Caco-2 (cell line): ENCODE measurements around the gene IGSF3. TPM values are rescaled to one million over a fixed set of nuclear protein-coding genes. Genes with fewer than 3 reads are reported as not detected.

Source experiments
- BruUV-seq: library from RNA; stranded (reverse); fragments of 400-500 nt; replicated peaks from 2 replicates; lab custom pipeline; 2021; lab: Mats Ljungman, UMichigan
- CTCF ChIA-PET: fragments of 300-600 bp; sonication (Branson Sonifier 250); formaldehyde crosslinking; loops from one replicate; lab custom pipeline; 2022; ENCODE audit warnings: antibody characterized with exemption; lab: Charles Lee
- POLR2A ChIA-PET: fragments of 300-600 bp; sonication (Branson Sonifier 250); formaldehyde crosslinking; loops from one replicate; lab custom pipeline; 2022; ENCODE audit warnings: antibody characterized with exemption; lab: Charles Lee
- DNase-seq, 2 experiments: peaks; one replicate each; pipeline versions ENCODE4 v3.0.0 to v3.0.0-alpha.2; 2020 to 2022
- H3K27me3 ChIP-seq: replicated peaks from 2 replicates; pipeline ENCODE4 v1.6.0; 2011; ENCODE audit warnings: low read length; ENCODE audit not compliant: control insufficient read depth, insufficient read depth
- H3K36me3 ChIP-seq: 2 replicates; pipeline ENCODE4 v1.5.1; 2011; ENCODE audit warnings: low read length; ENCODE audit not compliant: control insufficient read depth, insufficient read depth
- H3K4me1 ChIP-seq: fragments of 250-450 bp; sonication (Bioruptor Pico); 2 replicates; pipeline ENCODE4 v1.5.1; 2020; ENCODE audit warnings: mild to moderate bottlenecking
- H3K4me3 ChIP-seq: 2 replicates; pipeline ENCODE4 v1.5.1; 2011; ENCODE audit warnings: low read depth, mild to moderate bottlenecking, control low read depth, low read length
- H3K9me3 ChIP-seq: fragments of 250-450 bp; sonication (Bioruptor Pico); 2 replicates; pipeline ENCODE4 v1.5.1; 2020; ENCODE audit warnings: mild to moderate bottlenecking, moderate library complexity
- H3K27ac Mint-ChIP-seq: one replicate; pipeline ENCODE4 v1.8.0; 2022; ENCODE audit warnings: mixed read lengths; ENCODE audit not compliant: unreplicated experiment
- H3K27me3 Mint-ChIP-seq: one replicate; pipeline ENCODE4 v1.8.0; 2022; ENCODE audit warnings: mixed read lengths; ENCODE audit not compliant: insufficient read depth, unreplicated experiment
- H3K36me3 Mint-ChIP-seq: one replicate; pipeline ENCODE4 v1.8.0; 2022; ENCODE audit warnings: mild to moderate bottlenecking, mixed read lengths; ENCODE audit not compliant: insufficient read depth, unreplicated experiment
- H3K4me1 Mint-ChIP-seq: one replicate; pipeline ENCODE4 v1.8.0; 2022; ENCODE audit warnings: low read depth, mixed read lengths; ENCODE audit not compliant: unreplicated experiment
- H3K4me3 Mint-ChIP-seq: one replicate; pipeline ENCODE4 v1.8.0; 2022; ENCODE audit warnings: mild to moderate bottlenecking, moderate library complexity, mixed read lengths; ENCODE audit not compliant: unreplicated experiment
- H3K9me3 Mint-ChIP-seq: one replicate; pipeline ENCODE4 v1.8.0; 2022; ENCODE audit warnings: mixed read lengths; ENCODE audit not compliant: unreplicated experiment
- intact Hi-C: fragments of 100-400 bp; cut with micrococcal nuclease; formaldehyde crosslinking; loops from one replicate; pipeline ENCODE4 v1.10.0; 2022; ENCODE audit not compliant: unreplicated experiment
- total RNA-seq: library from RNA; stranded (reverse); gene quantifications from 2 replicates; pipeline ENCODE4 v1.2.3, GENCODE V29; 2022
- TF ChIP-seq, protein P1 (sequence below), 2 experiments: fragments of 200-600 bp in 1 of 2; IDR thresholded peaks; 1 replicate in 1 of 2; 2 replicates in 1 of 2; pipeline versions ENCODE4 v1.5.1 to v1.8.0; 2011 to 2022; ENCODE audit warnings: antibody characterized with exemption in 1 of 2, control low read depth in 1 of 2, inconsistent platforms in 1 of 2, low read depth in 1 of 2, low read length in 1 of 2, mild to moderate bottlenecking in 1 of 2, moderate library complexity in 1 of 2; ENCODE audit not compliant: insufficient read depth in 1 of 2, severe bottlenecking in 1 of 2, unreplicated experiment in 1 of 2

IGSF3 gene
- total RNA-seq, 1 experiment from 2014 or later = 24.0 TPM

DNA sequence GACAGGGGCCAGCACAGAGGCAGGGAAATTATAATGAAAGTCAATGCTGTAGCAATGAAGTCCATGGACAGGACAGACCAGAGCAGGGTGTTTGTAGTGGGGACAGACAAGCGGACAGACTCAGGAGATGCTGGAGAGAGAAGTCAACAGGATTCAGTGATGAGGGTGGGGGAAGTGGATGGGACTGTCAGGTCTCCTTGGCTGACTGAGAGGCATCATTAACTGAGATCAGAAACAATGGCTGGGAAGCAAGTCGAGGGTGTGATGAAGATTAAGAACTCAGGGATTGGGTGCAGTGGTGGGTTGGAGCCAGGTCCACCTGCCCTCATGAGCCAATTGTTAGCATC, 122.2 kb downstream of the IGSF3 start:
- Histone ChIP-seq H3K9me3 (no peaks in the 10 kb centered on the region), H3K27me3 (no peaks in the 10 kb centered on the region), H3K4me3 (no peak overlapping the region), H3K4me1 (no peaks in the 10 kb centered on the region), H3K36me3 (no peaks in the 10 kb centered on the region)
- TF ChIP-seq, protein P1, sequence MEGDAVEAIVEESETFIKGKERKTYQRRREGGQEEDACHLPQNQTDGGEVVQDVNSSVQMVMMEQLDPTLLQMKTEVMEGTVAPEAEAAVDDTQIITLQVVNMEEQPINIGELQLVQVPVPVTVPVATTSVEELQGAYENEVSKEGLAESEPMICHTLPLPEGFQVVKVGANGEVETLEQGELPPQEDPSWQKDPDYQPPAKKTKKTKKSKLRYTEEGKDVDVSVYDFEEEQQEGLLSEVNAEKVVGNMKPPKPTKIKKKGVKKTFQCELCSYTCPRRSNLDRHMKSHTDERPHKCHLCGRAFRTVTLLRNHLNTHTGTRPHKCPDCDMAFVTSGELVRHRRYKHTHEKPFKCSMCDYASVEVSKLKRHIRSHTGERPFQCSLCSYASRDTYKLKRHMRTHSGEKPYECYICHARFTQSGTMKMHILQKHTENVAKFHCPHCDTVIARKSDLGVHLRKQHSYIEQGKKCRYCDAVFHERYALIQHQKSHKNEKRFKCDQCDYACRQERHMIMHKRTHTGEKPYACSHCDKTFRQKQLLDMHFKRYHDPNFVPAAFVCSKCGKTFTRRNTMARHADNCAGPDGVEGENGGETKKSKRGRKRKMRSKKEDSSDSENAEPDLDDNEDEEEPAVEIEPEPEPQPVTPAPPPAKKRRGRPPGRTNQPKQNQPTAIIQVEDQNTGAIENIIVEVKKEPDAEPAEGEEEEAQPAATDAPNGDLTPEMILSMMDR (IDR thresholded peaks at IDR 0.05; ENCODE audit: insufficient read depth in 1 of 2, low read depth in 1 of 2, low read length in 1 of 2, severe bottlenecking in 1 of 2, unreplicated experiment in 1 of 2) = no peak
- Mint-ChIP-seq H3K4me3 (no peak overlapping the region), H3K27me3 (no peaks in the 10 kb centered on the region), H3K4me1 (no peaks in the 10 kb centered on the region), H3K36me3 (peaks cover 5% of the 10 kb centered on the region), H3K27ac (no peak overlapping the region), H3K9me3 (no peaks in the 10 kb centered on the region)
- DNase-seq = no peak
- BruUV-seq = no TSS peak
- POLR2A ChIA-PET = no interaction called here
- CTCF ChIA-PET = no interaction called here
- intact Hi-C loops = no loop called here

DNA sequence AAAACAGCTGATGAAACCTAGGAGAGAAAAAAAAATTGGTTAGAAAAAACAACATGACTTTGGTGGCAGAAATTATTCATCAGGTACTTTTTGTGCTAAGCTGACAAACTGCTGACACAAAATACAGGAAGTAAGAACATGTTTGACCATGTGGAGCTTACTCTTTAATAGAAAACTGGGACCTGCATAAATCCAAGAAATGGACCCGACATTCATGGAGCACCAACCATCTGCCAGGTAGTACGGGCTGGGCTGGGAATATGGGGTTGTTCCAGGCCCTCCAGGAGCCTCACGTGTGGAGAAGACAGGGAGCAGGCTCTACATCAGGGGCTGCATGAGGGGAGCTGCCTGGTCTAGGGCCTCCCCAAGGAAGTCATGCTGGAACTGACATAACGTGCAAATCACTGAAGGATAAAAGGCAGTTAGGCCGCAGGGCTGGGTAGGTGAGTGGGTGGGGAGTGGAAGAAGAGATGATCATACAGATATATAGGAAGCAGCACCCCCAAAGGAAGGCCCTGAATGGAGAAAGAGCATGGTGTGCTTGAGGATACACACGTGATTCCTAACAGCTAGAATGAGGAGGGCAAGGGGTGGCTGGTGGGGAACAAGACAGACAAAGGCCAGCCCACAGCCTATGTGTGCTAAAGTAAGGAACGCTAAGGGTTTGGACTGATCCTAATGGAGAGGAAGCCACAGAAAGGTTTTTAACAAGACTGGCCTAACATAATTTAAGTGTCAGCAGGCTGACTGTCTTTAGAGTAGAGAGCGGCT, 122.8 kb downstream of the IGSF3 start:
- no peak for DNase-seq
- intact Hi-C loops = no loop called here
- no peak overlapping the region for H3K4me3 Mint-ChIP-seq
- BruUV-seq = no TSS peak
- H3K27ac Mint-ChIP-seq = no peak overlapping the region
- CTCF ChIA-PET = no interaction called here
- Histone ChIP-seq H3K36me3 (no peaks in the 10 kb centered on the region), H3K27me3 (no peaks in the 10 kb centered on the region), H3K9me3 (no peaks in the 10 kb centered on the region), H3K4me1 (no peaks in the 10 kb centered on the region), H3K4me3 (no peak overlapping the region)
- no peaks in the 10 kb centered on the region for H3K9me3 Mint-ChIP-seq
- POLR2A ChIA-PET = no interaction called here
- peaks cover 5% of the 10 kb centered on the region for H3K36me3 Mint-ChIP-seq
- H3K4me1 Mint-ChIP-seq = no peaks in the 10 kb centered on the region
- no peaks in the 10 kb centered on the region for H3K27me3 Mint-ChIP-seq
- TF ChIP-seq, protein P1 (IDR thresholded peaks at IDR 0.05; ENCODE audit: insufficient read depth in 1 of 2, low read depth in 1 of 2, low read length in 1 of 2, severe bottlenecking in 1 of 2, unreplicated experiment in 1 of 2) = no peak

DNA sequence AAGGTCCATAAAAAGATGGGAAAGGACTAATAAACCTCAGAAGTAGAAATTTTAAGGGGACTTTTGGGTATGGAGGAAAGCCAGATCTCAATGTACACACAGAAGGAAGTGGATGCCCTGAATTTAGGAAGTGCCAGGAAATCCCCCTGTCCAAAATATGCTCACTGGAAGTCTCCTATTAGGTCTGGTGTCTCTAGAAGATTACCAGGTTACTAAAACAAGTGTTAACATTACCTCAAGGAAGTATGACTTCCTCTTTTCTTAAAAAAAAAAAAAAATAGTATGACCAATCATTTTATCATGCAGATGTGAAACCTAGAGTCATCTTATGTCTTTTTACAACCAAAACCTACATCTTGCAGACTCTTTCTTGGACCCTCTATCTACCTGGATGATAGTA, 127.4 kb downstream of the IGSF3 start:
- peaks cover 6% of the 10 kb centered on the region for H3K4me1 Mint-ChIP-seq
- TF ChIP-seq, protein P1 (IDR thresholded peaks at IDR 0.05; ENCODE audit: insufficient read depth in 1 of 2, low read depth in 1 of 2, low read length in 1 of 2, severe bottlenecking in 1 of 2, unreplicated experiment in 1 of 2) = no peak
- Histone ChIP-seq H3K9me3 (no peaks in the 10 kb centered on the region), H3K4me1 (no peaks in the 10 kb centered on the region), H3K27me3 (no peaks in the 10 kb centered on the region), H3K36me3 (no peaks in the 10 kb centered on the region), H3K4me3 (no peak overlapping the region)
- ChIA-PET CTCF (no interaction called here), POLR2A (no interaction called here)
- no peaks in the 10 kb centered on the region for H3K9me3 Mint-ChIP-seq
- H3K4me3 Mint-ChIP-seq = no peak overlapping the region
- no peak overlapping the region for H3K27ac Mint-ChIP-seq
- no peak for DNase-seq
- intact Hi-C loops = no loop called here
- no peaks in the 10 kb centered on the region for H3K36me3 Mint-ChIP-seq
- no peaks in the 10 kb centered on the region for H3K27me3 Mint-ChIP-seq
- no TSS peak for BruUV-seq
